Astrocyte of the cerebellum (primary cell): Measurements from ENCODE around the gene FREM2.

ENCODE experiments used
- DNase-seq: peaks from one replicate; pipeline ENCODE4 v3.0.0-alpha.2; 2011; ENCODE audit warnings: low read depth
- H3K4me3 ChIP-seq: 2 replicates; pipeline ENCODE4 v1.5.1; 2011; ENCODE audit warnings: mild to moderate bottlenecking, low read depth, low read length, moderate library complexity
- in situ Hi-C: cut with HindIII; loops from 2 replicates; pipeline ENCODE4 v1.10.0; 2017; ENCODE audit warnings: low sequenced_read_pairs
- TF ChIP-seq, protein P1 (sequence below): IDR thresholded peaks from 2 replicates; pipeline ENCODE4 v1.5.1; 2012; ENCODE audit warnings: low read length, low read depth, moderate library complexity, mild to moderate bottlenecking; ENCODE audit errors: missing control alignments

The FREM2 gene, protein sequence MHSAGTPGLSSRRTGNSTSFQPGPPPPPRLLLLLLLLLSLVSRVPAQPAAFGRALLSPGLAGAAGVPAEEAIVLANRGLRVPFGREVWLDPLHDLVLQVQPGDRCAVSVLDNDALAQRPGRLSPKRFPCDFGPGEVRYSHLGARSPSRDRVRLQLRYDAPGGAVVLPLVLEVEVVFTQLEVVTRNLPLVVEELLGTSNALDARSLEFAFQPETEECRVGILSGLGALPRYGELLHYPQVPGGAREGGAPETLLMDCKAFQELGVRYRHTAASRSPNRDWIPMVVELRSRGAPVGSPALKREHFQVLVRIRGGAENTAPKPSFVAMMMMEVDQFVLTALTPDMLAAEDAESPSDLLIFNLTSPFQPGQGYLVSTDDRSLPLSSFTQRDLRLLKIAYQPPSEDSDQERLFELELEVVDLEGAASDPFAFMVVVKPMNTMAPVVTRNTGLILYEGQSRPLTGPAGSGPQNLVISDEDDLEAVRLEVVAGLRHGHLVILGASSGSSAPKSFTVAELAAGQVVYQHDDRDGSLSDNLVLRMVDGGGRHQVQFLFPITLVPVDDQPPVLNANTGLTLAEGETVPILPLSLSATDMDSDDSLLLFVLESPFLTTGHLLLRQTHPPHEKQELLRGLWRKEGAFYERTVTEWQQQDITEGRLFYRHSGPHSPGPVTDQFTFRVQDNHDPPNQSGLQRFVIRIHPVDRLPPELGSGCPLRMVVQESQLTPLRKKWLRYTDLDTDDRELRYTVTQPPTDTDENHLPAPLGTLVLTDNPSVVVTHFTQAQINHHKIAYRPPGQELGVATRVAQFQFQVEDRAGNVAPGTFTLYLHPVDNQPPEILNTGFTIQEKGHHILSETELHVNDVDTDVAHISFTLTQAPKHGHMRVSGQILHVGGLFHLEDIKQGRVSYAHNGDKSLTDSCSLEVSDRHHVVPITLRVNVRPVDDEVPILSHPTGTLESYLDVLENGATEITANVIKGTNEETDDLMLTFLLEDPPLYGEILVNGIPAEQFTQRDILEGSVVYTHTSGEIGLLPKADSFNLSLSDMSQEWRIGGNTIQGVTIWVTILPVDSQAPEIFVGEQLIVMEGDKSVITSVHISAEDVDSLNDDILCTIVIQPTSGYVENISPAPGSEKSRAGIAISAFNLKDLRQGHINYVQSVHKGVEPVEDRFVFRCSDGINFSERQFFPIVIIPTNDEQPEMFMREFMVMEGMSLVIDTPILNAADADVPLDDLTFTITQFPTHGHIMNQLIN (N-terminal part only)

DNA sequence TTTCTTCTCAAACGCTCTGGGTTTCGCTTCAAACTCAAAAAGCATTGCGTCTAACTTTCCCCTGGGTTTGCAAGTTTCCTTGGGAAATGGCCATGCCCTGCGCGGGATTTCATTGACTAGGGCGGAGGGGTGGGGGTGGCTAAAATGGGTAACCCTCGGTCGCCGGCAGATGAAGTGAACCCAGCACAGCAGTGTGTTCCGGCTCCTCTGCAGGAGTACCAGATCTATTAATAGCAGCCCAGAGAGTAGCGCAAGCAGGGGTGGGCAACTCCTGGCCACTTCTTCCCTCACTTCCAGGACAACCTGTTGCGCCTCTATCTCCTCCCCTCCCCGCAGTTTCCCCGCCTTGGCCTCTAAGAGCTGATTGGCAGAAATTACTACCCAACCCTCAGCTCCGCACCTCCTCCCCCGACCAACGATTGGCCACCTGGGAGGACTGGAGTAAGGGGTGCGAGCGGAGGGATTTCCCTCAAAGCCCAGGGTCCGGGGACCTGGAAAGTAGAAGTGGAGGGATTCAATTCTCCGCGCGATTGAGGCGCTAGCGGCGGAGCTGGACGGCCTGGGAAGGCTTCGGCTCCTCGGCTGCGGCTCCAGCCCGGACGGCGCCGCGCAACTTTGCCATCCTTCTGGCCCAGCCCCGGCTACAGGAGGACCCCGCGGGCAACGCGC lies at the start of gene FREM2:
FREM2 (plus strand) TSS at position 501 of the 669 bp plus-strand sequence. CDS start 268 bp downstream, outside the sequence.
- DNase-seq = peak; percentile 26
- H3K4me3 ChIP-seq = peak within 1 kb of the TSS; percentile 47
- in situ Hi-C loops = no loop called here

DNA sequence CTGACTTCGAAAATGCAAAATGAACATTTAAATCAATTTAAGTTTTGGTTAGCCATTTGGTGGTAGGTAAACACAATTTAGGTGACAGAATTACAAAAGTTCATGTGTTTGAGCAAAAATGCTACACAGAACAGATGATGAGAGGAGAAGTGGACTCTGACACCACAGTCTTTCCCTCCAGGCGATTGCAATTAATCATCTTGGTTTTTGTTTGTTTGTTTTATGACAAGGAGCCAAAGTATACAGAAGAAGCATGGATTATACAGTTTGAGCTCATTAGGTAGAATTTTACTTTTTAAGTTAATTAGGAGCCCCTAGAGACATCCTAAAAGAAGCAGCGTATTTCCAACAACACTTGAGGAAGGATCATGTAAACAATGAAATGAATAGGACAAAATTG lies 49.3 kb upstream of the FREM2 start:
- in situ Hi-C loops = no loop called here
- H3K4me3 ChIP-seq = no peak overlapping the region
- TF ChIP-seq, protein P1, sequence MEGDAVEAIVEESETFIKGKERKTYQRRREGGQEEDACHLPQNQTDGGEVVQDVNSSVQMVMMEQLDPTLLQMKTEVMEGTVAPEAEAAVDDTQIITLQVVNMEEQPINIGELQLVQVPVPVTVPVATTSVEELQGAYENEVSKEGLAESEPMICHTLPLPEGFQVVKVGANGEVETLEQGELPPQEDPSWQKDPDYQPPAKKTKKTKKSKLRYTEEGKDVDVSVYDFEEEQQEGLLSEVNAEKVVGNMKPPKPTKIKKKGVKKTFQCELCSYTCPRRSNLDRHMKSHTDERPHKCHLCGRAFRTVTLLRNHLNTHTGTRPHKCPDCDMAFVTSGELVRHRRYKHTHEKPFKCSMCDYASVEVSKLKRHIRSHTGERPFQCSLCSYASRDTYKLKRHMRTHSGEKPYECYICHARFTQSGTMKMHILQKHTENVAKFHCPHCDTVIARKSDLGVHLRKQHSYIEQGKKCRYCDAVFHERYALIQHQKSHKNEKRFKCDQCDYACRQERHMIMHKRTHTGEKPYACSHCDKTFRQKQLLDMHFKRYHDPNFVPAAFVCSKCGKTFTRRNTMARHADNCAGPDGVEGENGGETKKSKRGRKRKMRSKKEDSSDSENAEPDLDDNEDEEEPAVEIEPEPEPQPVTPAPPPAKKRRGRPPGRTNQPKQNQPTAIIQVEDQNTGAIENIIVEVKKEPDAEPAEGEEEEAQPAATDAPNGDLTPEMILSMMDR = no peak
- no peak for DNase-seq

More for the DNA sequence above, at the start of gene FREM2:
- TF ChIP-seq, protein P1 = no peak

- in situ Hi-C loops = no loop called here
- no peak for DNase-seq
- TF ChIP-seq, protein P1 = no peak
- no peak overlapping the region for H3K4me3 ChIP-seq
These were observed 45.5 kb upstream of the FREM2 start for GRCh38 chr13:38641164-38641948.

- TF ChIP-seq, protein P1 = no peak
- DNase-seq = no peak
- no peak overlapping the region for H3K4me3 ChIP-seq
- in situ Hi-C loops = no loop called here
These were observed 39.6 kb upstream of the FREM2 start for GRCh38 chr13:38647312-38647711.

DNA sequence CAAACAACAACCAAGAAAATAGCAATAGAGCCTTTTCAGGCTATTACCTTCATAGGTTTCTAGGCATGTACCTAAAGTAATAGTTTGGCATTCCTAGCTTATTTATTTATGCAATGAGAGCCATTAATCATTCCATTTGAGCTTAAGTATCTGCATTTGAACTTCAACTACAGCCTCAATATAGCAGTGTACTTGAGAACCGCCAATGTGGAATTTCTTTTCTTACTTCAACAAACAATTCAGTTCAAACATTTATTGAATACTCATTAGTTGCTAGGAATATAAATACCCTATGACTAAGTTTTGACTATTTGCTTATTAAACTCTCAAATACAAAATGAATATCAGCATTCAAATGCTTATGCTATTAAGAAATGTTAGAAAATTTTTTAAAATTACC lies 38.0 kb upstream of the FREM2 start:
- DNase-seq = no peak
- TF ChIP-seq, protein P1 = no peak
- in situ Hi-C loops = no loop called here
- H3K4me3 ChIP-seq = no peak overlapping the region
